Stimulated activated CD8-positive, alpha-beta memory T cell treated with anti-CD3 and anti-CD28 coated beads, Interleukin-7, amount 100 ng/mL, for 48 hours (primary cell): ENCODE results near the gene TENM3.

Experiments
- DNase-seq, 2 donors: peaks; one replicate each; pipeline ENCODE4 v3.0.0-alpha.2; 2020; ENCODE audit warnings: low read depth in 1 of 2; ENCODE audit errors: extremely low read depth in 1 of 2

Gene TENM3

DNA sequence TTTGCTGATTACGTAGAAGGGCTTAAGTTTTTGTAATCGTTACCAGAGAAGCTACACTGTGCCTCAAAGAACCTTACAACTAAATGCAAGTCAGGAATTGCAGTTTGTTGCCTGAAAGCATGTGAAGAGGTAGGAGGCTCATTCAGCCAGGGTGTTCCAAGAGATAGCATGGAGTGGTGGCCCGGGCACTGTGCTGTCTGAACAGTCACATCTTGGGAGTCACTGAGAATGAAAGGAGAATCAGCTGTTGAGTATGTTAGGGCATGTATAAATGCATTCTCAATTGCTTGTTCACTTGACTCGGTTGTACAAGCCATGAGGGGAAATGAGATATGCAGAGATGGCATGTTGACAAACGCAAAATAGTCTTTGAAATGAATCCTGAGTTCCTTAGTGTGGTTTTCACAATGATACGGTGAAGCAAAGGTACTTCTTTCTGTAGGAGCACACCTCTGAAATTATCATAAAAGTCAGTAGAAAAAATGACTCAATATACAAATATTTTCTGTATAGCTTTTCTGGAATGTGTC, 513.0 kb downstream of the TENM3 start:
- no peak for DNase-seq

DNA sequence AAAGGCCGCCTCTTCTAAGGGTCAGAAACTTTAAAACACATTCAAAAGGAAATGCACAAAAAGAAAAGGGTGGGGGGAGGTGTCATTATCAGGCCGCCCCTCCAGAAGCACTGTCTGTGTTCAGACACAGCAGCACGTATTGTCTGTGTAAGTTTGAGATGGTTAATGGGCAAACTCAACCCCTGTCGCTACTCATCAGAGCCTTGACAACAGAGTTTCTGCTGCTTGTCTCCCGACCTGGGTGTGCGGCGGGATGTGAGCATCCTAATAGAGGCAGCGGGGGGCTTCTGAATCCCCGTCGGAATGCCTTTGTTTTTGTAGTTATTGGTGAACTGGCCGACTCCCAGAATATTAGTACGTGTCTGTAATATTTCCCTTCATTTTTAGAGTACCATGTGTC, 515.1 kb downstream of the TENM3 start:
- no peak for DNase-seq

DNA sequence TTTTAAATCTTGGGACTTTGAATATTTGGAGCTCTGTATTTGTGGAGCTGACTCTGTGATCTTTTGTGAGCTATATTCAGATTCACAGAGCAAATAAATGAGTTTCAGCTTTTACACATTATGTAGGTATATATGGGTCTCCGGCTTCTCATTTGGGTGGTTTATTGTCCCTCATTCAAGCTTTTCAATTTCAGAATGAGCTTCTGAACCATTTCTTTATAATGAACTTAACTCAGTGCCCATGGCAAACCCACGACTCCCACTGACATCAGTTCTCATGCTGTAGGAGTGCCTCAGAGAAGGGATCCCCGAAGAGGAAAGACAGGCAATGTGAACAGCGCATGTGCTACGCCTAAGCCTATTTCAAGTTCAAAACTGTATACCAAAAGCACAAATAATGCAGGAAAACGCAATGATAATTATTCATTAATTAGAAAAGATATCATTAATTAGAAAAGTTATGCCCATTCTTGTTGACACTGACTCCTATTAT, 517.4 kb downstream of the TENM3 start:
- no peak for DNase-seq

DNA sequence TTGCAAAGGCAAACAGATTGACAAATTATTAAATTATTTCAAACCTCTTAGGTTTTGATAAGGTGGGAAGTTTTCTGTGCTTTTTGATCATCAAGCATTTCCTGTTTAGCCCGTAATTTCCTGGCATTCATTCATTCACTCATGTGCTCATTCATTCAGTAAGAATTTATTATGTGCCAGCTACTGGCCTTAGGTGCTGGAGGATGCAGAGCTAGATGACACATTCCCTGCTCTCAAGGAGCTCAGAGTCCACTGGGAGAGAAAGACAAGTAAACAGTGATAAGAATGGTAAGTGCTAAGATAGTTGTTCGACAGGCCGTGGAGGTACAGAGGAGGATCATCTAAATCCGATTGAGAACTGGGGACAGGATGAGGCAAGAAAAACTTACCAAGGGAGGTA, 520.9 kb downstream of the TENM3 start:
- no peak for DNase-seq

DNA sequence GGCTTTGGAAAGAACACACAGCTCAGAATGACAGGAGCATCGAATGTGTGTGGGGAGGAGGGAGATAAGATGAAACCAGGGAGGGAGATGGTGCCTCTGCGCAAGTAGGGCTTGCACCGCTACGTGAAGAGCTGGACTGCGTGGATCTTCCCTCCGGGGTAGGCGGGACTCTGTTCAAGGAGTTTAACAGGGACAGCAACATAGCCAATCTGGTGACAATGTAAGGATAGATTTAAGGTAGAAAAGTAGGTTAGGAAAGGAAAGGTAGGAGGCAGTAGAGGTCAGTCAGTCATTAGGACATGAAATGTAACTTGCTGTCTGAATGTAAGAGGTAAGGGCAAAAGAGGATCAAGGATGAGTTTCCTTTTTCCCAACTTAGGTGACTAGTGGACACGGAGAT, 521.4 kb downstream of the TENM3 start:
- DNase-seq: no peak

DNA sequence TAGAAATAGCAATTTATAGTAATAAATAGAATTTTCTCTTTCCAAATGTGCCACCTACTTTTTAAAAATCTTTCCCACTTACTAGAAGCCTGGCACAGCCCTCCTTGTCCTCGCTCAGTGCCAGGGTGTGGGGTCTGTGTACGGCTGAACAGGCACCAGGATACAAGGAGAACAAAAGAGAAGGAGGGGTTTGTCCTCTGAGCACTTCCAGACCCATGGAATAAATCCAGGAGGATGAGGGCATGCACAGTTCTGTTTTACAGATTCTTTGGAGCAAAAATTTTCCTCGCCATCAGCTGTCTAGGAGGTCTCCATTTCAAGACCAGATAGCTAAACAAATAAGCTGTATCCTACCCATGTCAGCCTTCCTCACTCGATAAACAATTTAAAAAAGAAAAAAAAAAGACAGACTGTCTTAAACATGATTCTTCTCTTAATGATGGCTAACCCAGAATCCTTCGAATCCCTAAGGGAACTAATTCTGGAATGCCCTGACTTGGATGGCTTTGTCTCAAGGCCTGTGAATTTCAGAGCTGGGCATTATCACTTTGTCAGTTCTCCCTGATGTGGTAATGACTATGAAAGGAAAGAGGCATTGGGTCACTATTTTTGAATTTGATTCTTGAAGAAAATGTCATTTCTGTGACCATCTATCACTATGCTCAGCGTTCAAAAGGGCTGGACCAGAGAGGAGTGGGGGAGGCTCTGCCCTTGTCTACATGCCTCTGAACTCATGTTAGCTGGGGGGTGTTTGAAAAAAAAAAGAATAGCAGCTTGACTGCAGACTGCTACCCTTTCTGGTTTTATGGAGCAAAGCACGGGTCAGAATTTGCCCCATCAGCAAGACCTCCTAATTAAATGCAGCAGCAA, 523.0 kb downstream of the TENM3 start:
- no peak for DNase-seq

DNA sequence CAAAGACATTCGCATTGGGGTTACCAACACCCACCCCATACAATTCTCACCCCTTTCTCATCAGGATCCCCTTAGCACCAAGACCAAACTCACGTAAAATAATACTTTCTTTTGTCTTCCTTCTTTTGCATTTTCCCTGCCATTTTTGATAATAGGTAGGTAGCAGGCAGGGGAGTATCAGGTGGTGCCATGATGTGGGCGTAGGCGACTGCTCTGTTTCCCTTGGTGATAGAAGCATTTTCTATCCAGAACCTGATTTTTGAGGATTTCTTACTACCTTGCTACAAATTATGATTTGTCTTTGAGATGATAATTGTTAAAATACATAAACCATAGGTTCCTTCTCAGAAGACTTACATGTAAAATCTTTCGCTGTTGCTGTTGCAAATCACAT, 523.7 kb downstream of the TENM3 start:
- DNase-seq: no peak

DNA sequence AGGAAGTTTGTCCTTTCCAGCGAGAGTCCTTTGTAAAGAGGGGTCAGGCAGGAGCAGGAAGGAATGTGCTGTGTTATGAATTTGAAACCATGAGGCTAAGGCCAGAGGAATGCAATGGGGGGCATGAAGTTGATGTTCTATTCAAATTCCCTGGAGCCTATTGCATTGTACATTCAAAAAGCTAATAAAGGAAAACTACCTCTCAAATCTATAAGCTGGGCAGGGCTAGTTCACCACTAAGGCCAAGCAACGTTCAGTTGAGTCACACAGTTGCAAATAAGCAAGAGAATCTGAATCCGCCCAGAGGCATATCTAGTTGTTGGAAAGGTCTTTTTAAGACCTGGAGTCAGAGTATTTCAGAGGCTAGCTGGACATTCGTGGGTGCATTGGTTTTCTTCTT, 525.6 kb downstream of the TENM3 start:
- no peak for DNase-seq

DNA sequence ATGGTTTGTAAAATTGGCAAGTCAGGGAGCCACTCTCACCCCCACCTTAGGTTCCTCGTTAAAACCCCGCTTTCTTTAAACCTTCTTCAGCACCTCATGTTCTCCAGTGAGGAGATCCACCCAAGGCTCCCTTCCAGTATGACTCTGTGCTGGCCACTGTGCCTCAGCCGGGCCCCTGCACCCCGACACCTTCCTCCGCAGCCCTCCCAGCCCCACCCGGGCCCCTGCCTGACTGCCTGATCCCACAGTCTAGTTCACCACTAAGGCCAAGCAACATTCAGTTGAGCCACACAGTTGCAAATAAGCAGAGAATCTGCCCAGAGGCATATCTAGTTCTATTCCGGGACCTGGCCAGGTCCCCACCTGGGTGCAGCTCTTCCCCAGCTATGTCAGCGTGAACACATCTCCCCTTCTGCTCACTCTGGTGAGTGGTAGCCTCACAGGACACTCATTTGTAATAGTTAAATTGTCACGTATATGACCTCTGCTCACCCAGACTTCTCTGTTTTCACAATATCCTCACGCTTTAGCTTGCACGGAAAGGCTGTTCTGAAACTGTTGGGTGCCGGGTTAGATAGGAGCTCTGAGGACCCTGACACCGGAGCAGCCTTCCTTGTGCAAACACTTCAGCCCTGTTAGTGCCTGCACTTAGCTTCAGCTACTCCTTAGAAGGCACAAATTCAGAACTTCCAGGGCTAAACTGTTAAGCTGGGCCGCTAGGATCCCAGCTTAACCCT, 527.2 kb downstream of the TENM3 start:
- no peak for DNase-seq

DNA sequence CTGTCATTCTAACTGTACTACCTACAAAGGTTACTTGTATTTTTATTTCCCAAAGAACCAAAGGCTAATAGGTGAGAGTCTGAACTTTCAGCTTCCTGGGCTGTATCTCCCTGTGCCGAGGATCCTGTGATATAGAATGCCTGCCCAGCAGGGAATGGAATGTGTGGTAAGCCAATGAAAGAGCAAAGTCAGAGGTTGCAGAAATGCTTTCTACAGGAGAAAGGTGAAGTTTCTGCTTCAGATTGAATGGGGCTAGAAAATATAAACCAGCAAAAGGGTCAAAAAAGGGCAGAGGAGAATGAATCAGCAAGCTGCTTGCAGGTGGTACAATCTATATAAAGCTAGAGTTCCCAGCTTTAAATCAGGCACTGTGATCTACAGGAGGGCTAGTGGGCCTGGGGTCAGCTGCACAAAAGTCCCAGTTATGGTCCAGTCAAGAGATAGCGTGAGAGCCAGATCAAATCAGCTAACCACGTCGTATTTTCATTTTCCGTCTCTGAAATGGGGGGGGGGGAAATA, 527.9 kb downstream of the TENM3 start:
- no peak for DNase-seq

DNA sequence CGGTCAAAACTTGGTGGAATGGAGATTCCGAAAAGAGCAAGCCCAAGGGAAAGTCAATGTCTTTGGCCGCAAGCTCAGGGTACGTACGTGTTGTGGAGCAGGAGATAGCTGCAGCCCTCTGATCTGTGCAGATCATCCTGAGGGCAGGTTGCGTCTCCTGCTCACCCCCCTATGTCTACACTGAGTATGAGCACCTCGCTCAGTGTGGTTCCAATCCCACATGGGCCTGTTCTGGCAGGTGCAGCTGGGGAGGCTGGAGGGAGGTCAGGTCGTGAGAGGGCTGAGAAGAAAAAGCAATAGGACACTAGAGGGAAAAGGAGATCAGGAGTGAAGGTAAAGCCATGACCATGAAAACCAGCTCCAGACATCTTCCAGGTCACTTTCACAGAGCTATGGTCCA, 531.9 kb downstream of the TENM3 start:
- DNase-seq: no peak

DNA sequence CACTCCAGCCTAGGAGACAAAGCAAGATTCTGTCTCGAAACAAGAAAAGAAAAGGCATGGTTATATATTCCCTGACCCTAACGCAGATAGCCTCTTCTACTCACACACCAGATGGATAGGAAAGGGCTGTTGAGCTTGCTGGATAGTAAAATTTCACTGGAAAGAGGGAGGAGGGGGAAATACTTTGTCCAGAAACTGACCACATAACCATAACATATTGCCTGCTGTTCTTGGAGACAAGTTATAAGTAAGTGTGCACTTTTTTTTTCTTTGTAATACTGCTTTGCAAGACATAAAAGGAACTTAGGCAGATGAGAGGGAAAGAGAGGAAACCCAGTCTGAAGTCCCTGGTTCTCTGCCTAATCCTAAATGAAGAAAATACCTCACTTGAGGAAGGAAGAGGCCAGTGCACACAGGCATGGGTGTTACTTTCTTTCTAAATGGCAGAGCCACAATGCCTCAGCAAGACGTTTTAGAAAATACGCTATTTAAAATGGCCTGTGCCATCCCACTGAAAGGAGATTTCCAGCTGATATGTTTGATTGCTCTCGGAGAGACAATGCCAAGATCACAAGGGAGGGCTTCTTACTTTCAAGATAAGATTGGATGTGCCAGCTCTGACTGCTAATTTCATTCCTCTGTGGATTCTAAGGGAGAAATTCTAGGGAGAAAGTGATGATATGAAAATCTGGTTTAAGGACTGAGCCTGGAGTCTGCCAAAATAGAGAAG, 533.3 kb downstream of the TENM3 start:
- DNase-seq: no peak

DNA sequence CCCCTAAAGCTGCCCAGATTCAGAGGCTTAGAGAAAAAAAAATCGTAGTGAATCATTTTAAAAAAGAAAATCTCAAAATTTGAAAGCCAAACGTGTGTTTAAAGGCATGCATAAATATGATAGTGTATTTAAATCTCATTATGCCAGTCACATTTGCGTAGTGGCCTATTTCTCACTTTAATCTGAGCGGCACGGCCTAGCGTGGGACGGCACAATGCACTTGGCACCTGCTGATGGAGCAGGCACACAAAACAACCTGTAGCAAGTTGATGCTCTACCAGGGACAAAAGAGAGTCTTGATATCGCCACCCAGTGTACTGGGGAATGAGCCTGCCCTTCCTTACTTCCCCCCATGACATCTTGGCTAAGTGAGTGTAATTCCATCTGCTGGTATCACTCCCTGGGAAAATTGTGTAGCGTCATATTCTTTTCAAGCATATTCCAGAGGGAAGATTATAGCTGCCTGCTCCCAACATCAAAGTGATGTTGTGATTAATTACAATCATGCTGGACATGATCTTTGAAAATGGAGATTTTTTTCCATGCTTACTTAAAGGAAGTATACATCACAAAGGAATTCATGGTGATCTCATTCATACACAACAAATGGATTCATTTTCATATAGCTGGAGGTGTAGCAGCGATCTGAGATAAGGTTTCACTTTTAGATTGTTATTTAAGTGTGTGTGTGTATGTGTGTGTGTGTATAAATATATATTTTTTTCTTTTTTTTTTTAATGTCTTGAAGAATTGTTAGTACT, 535.2 kb downstream of the TENM3 start:
- no peak for DNase-seq

DNA sequence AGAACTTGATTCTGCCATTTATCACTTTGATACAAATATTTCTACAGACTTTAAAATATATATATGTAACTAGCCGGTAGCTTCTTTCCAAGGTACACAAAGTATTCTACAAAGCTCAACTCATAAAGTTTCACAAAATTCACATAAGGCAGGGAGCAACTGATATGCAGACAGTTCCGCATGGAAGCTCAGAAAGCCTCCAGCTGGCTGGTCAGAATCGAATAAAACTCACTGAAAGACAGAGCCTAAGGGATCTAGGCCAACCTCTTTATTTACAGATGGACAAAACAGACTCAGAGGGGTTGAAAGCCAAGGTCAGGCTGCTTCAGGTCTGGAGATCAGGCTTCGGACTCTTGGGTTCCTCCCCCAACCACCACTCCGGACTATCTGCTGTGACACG, 543.8 kb downstream of the TENM3 start:
- DNase-seq: no peak

DNA sequence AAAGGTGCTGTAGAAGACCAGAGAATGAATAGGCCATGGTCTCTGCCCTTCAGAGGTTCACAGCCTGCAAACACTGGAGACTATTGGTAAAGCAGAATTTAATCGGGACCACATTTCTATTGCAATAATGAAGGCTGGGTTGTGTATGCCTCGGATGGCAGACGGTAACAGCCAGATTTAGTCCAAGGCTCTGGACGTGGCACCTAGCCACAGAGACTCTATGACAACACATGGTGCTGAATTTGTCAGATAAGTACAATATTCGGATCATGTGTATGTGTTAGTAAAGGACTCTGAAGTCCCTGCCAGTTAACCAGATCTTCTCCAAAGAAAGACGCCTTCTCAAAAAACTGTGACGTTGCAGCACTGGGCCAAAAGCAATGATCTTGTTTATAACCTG, 545.0 kb downstream of the TENM3 start:
- no peak for DNase-seq

DNA sequence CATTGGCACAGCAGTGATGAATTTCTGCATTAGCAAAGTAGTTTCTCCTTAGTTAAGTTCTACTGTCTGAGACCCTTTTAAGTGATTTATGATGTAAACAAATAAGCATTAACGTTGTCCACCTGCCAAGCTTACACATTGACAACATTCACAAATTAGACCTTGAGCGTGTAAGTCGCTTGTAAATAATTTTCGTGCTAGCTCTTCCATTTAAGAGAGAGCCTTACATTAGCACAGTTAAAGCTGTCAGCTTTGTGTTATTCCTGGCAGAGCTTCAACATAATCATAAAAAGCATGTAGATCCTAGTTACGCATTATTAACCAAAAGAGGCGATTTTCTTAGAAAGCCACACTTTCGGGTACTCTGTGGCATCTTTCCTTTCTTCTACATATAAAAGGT, 546.3 kb downstream of the TENM3 start:
- no peak for DNase-seq

DNA sequence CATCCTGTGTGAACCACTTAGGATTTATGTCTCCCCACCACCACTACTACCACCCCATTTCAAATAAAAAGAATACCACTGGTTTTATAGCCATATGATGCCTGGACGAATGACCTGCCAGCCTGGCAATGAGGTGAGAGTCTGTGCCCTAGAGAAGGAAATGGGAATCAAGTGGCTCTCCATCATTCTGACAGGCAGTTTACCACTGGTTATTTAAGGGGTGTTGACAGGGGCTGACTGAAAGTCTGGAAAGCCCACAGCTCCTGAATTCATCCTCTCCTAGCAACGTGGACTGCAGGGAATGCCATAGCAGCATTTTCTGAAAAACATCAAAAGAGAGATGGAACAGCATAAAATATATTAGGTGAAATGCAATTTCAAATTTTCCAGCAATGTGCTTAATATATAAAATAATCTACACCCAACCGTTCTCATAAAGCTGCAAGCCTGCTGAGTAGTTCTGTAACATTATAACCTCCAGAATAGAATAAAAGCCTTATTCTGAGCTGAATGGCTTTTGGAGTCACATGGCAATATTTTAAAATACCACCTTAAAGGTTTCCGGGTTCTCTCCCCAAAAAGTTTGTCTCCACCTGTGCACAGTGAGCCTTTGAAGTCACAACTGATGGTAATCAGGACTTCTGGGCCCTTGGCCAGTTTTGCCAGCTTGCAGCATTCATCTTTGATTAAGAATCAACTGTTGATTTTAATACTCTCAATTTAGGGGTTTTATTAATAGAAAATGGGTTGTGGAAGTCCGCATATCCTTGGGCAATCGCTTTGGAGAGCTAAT, 552.4 kb downstream of the TENM3 start:
- DNase-seq: no peak

DNA sequence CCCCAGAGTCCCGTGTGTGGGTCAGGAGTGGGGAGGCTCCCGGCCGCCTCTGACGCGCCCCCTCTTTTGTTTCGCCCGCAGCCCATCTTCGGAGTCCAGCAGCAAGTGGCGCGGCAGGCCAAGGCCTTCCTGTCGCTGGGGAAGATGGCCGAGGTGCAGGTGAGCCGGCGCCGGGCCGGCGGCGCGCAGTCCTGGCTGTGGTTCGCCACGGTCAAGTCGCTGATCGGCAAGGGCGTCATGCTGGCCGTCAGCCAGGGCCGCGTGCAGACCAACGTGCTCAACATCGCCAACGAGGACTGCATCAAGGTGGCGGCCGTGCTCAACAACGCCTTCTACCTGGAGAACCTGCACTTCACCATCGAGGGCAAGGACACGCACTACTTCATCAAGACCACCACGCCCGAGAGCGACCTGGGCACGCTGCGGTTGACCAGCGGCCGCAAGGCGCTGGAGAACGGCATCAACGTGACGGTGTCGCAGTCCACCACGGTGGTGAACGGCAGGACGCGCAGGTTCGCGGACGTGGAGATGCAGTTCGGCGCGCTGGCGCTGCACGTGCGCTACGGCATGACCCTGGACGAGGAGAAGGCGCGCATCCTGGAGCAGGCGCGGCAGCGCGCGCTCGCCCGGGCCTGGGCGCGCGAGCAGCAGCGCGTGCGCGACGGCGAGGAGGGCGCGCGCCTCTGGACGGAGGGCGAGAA, 556.5 kb downstream of the TENM3 start:
- DNase-seq: no peak

DNA sequence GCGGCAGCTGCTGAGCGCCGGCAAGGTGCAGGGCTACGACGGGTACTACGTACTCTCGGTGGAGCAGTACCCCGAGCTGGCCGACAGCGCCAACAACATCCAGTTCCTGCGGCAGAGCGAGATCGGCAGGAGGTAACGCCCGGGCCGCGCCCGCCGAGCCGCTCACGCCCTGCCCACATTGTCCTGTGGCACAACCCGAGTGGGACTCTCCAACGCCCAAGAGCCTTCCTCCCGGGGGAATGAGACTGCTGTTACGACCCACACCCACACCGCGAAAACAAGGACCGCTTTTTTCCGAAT, 557.0 kb downstream of the TENM3 start:
- no peak for DNase-seq
